ENCODE measurements around the gene DIPK1A.
A peak's percentile ranks its signal among the peaks of the same experiment; 100 is the strongest.

Gene DIPK1A

GRCh38 chr1:92961131-92961895 lies at the start of gene DIPK1A:
Gene DIPK1A, minus strand, starts transcription at chr1:92961462. Its CDS starts 33 bp downstream, at chr1:92961429.
- TF ChIP-seq, protein P1, sequence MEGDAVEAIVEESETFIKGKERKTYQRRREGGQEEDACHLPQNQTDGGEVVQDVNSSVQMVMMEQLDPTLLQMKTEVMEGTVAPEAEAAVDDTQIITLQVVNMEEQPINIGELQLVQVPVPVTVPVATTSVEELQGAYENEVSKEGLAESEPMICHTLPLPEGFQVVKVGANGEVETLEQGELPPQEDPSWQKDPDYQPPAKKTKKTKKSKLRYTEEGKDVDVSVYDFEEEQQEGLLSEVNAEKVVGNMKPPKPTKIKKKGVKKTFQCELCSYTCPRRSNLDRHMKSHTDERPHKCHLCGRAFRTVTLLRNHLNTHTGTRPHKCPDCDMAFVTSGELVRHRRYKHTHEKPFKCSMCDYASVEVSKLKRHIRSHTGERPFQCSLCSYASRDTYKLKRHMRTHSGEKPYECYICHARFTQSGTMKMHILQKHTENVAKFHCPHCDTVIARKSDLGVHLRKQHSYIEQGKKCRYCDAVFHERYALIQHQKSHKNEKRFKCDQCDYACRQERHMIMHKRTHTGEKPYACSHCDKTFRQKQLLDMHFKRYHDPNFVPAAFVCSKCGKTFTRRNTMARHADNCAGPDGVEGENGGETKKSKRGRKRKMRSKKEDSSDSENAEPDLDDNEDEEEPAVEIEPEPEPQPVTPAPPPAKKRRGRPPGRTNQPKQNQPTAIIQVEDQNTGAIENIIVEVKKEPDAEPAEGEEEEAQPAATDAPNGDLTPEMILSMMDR (IDR thresholded peaks at IDR 0.05; ENCODE audit: insufficient read depth, low read length, poor library complexity, severe bottlenecking), result no peak
- DNase-seq (ENCODE audit: extremely low read depth, insufficient read length), result peak; percentile 90

DNA sequence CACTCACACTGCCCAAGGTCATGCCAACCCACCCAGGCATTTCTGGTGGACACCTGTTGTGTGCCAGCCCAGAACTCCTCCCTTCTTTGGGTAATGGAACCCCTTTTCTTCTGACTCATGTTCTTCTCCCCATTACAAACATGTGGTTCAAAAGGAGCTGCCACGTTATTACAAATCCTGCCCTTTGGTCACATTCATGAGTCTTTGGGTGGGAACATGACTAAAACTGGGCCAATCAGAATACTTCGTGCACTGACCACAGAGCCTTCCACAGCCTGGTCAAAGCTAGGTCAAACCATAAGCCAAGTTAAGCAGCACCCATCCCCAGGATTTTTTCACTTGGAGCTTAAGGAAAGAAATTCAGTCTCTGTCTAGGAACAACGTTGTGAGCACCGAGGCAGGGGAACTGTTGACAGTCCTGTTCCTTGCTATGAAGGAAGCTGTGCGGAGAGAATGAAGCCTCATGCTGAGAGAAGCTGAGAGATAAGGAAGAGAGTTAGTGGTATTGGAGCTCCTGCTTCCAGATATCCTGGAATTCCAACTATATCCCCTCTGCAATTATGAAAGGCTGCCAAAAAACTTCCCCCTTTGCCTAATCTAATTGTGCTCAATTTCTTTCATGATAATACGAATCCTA lies 46.8 kb upstream of the DIPK1A start:
- Histone ChIP-seq H3K36me3 (ENCODE audit: control insufficient read depth, insufficient read depth, low read length) (no peaks in the 10 kb centered on the region), H3K4me3 (replicated peaks; ENCODE audit: low read depth, low read length) (no peak overlapping the region), H3K27me3 (replicated peaks; ENCODE audit: control insufficient read depth, insufficient read depth, low read length) (no peaks in the 10 kb centered on the region)
- DNase-seq (ENCODE audit: extremely low read depth, insufficient read length), result no peak
- TF ChIP-seq, protein P1 (IDR thresholded peaks at IDR 0.05; ENCODE audit: insufficient read depth, low read length, poor library complexity, severe bottlenecking), result no peak

More at GRCh38 chr1:92961131-92961895, at the start of gene DIPK1A:
- H3K27me3 ChIP-seq (replicated peaks; ENCODE audit: control insufficient read depth, insufficient read depth, low read length), result no peaks in the 10 kb centered on the region
- H3K36me3 ChIP-seq (ENCODE audit: control insufficient read depth, insufficient read depth, low read length), result no peaks in the 10 kb centered on the region
- peak within 1 kb of the TSS; percentile 90 for H3K4me3 ChIP-seq (replicated peaks; ENCODE audit: low read depth, low read length)

DNA sequence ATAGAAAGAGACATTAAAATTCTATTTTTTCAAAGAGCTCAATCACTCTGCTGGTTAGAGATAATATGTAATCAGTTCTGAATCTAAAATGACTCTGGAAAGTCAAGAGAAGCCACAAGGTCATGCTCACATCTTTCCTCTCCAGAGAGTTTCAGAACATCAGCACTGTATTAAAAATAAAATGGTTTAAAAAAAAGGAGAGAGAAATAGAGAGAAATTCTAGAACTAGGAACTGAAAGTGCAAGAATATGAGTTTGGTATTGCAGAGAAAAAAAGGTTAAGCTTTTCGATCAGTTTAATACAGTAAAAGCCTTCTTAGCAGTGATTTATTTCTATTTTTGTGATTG lies 44.0 kb upstream of the DIPK1A start:
- Histone ChIP-seq H3K27me3 (replicated peaks; ENCODE audit: control insufficient read depth, insufficient read depth, low read length) (no peaks in the 10 kb centered on the region), H3K36me3 (ENCODE audit: control insufficient read depth, insufficient read depth, low read length) (no peaks in the 10 kb centered on the region), H3K4me3 (replicated peaks; ENCODE audit: low read depth, low read length) (no peak overlapping the region)
- TF ChIP-seq, protein P1 (IDR thresholded peaks at IDR 0.05; ENCODE audit: insufficient read depth, low read length, poor library complexity, severe bottlenecking), result no peak
- peak; percentile 32 for DNase-seq (ENCODE audit: extremely low read depth, insufficient read length)

- no peak for DNase-seq (ENCODE audit: extremely low read depth, insufficient read length)
- Histone ChIP-seq H3K27me3 (replicated peaks; ENCODE audit: control insufficient read depth, insufficient read depth, low read length) (no peaks in the 10 kb centered on the region), H3K36me3 (ENCODE audit: control insufficient read depth, insufficient read depth, low read length) (no peaks in the 10 kb centered on the region), H3K4me3 (replicated peaks; ENCODE audit: low read depth, low read length) (no peak overlapping the region)
- TF ChIP-seq, protein P1 (IDR thresholded peaks at IDR 0.05; ENCODE audit: insufficient read depth, low read length, poor library complexity, severe bottlenecking), result no peak
Observed at GRCh38 chr1:93004566-93005251, 43.4 kb upstream of the DIPK1A start.

GRCh38 chr1:93003981-93004380 lies 42.7 kb upstream of the DIPK1A start:
- no peak for DNase-seq (ENCODE audit: extremely low read depth, insufficient read length)
- TF ChIP-seq, protein P1 (IDR thresholded peaks at IDR 0.05; ENCODE audit: insufficient read depth, low read length, poor library complexity, severe bottlenecking), result no peak
- H3K36me3 ChIP-seq (ENCODE audit: control insufficient read depth, insufficient read depth, low read length), result no peaks in the 10 kb centered on the region
- H3K27me3 ChIP-seq (replicated peaks; ENCODE audit: control insufficient read depth, insufficient read depth, low read length), result no peaks in the 10 kb centered on the region
- H3K4me3 ChIP-seq (replicated peaks; ENCODE audit: low read depth, low read length), result no peak overlapping the region
